ENCODE measurements around the gene WWC2.
A peak's percentile ranks its signal among the peaks of the same experiment; 100 is the strongest.

WWC2 gene

GRCh38 chr4:183098723-183099536 lies at the start of gene WWC2:
Gene WWC2, plus strand, starts transcription at chr4:183099257. Its CDS starts 235 bp downstream, at chr4:183099492.
- TF ChIP-seq CTCF (conservative IDR thresholded peaks at IDR 0.05; ENCODE audit: low read depth, low read length), result no peak
- peak; percentile 81 for DNase-seq (ENCODE audit: low read depth)
- H3K4me3 ChIP-seq (ENCODE audit: low read length), result peak within 1 kb of the TSS; percentile 95

- H3K4me3 ChIP-seq (ENCODE audit: low read length), result no peak overlapping the region
- no peak for DNase-seq (ENCODE audit: low read depth)
- no peak for TF ChIP-seq CTCF (conservative IDR thresholded peaks at IDR 0.05; ENCODE audit: low read depth, low read length)
Measured at GRCh38 chr4:183053681-183054080, 45.4 kb upstream of the WWC2 start.

- TF ChIP-seq CTCF (conservative IDR thresholded peaks at IDR 0.05; ENCODE audit: low read depth, low read length), result no peak
- no peak for DNase-seq (ENCODE audit: low read depth)
Measured at GRCh38 chr4:183057255-183057654, 41.8 kb upstream of the WWC2 start.

GRCh38 chr4:183059797-183060196 lies 39.3 kb upstream of the WWC2 start:
- no peak for DNase-seq (ENCODE audit: low read depth)
- TF ChIP-seq CTCF (conservative IDR thresholded peaks at IDR 0.05; ENCODE audit: low read depth, low read length), result no peak
- H3K4me3 ChIP-seq (ENCODE audit: low read length), result no peak overlapping the region

More at GRCh38 chr4:183057255-183057654, 41.8 kb upstream of the WWC2 start:
- no peak overlapping the region for H3K4me3 ChIP-seq (ENCODE audit: low read length)

- DNase-seq (ENCODE audit: low read depth), result no peak
- H3K4me3 ChIP-seq (ENCODE audit: low read length), result no peak overlapping the region
- TF ChIP-seq CTCF (conservative IDR thresholded peaks at IDR 0.05; ENCODE audit: low read depth, low read length), result no peak
Measured at GRCh38 chr4:183068502-183068901, 30.6 kb upstream of the WWC2 start.

GRCh38 chr4:183071222-183071621 lies 27.8 kb upstream of the WWC2 start:
- no peak for TF ChIP-seq CTCF (conservative IDR thresholded peaks at IDR 0.05; ENCODE audit: low read depth, low read length)
- no peak overlapping the region for H3K4me3 ChIP-seq (ENCODE audit: low read length)
- no peak for DNase-seq (ENCODE audit: low read depth)

GRCh38 chr4:183072176-183072575 lies 26.9 kb upstream of the WWC2 start:
- no peak for TF ChIP-seq CTCF (conservative IDR thresholded peaks at IDR 0.05; ENCODE audit: low read depth, low read length)
- no peak for DNase-seq (ENCODE audit: low read depth)
- no peak overlapping the region for H3K4me3 ChIP-seq (ENCODE audit: low read length)
